ENCODE measurements around the gene TBC1D12.

GRCh38 chr10:94578790-94579189, 176.4 kb downstream of the TBC1D12 start:
- no peak for TF ChIP-seq CTCF (IDR thresholded peaks at IDR 0.05; ENCODE audit: low read depth, low read length, poor library complexity, severe bottlenecking)
- TF ChIP-seq EZH2phosphoT487 (IDR thresholded peaks at IDR 0.05; ENCODE audit: borderline replicate concordance, low read length) = no peak
